Activated naive CD8-positive, alpha-beta T cell treated with anti-CD3 and anti-CD28 coated beads for 36 hours (primary cell): Measurements from ENCODE around the gene HRG. TPM values are rescaled to one million over a fixed set of nuclear protein-coding genes. Genes with fewer than 3 reads are reported as not detected.

Experiments used
- DNase-seq: peaks from one replicate; pipeline ENCODE4 v3.0.0; 2021
- H3K27ac Mint-ChIP-seq: one replicate; pipeline ENCODE4 v1.8.0; 2022; ENCODE audit warnings: mild to moderate bottlenecking, moderate library complexity, mixed read lengths
- H3K27me3 Mint-ChIP-seq: one replicate; pipeline ENCODE4 v1.8.0; 2022; ENCODE audit warnings: mild to moderate bottlenecking, mixed read lengths
- H3K36me3 Mint-ChIP-seq: one replicate; pipeline ENCODE4 v1.8.0; 2021; ENCODE audit warnings: mild to moderate bottlenecking, mixed read lengths
- H3K4me1 Mint-ChIP-seq: one replicate; pipeline ENCODE4 v1.8.0; 2021; ENCODE audit warnings: mixed read lengths
- H3K4me3 Mint-ChIP-seq: one replicate; pipeline ENCODE4 v1.8.0; 2022; ENCODE audit warnings: mild to moderate bottlenecking, moderate library complexity, mixed read lengths
- H3K9me3 Mint-ChIP-seq: one replicate; pipeline ENCODE4 v1.8.0; 2022; ENCODE audit warnings: mixed read lengths
- total RNA-seq, 2 experiments: library from RNA; stranded (reverse); gene quantifications; one replicate each; pipeline ENCODE4 v1.2.3, GENCODE V29; 2021

Gene HRG
- total RNA-seq, 2 experiments from 2014 or later: not detected

GRCh38 chr3:186651678-186652215 lies 14.1 kb upstream of the HRG start:
- no peak for DNase-seq
- Mint-ChIP-seq H3K4me1 (no peaks in the 10 kb centered on the region), H3K36me3 (no peaks in the 10 kb centered on the region), H3K9me3 (no peaks in the 10 kb centered on the region), H3K4me3 (no peak overlapping the region), H3K27me3 (no peaks in the 10 kb centered on the region), H3K27ac (no peak overlapping the region)

GRCh38 chr3:186653080-186653707 lies 12.6 kb upstream of the HRG start:
- no peaks in the 10 kb centered on the region for H3K4me1 Mint-ChIP-seq
- H3K27ac Mint-ChIP-seq: no peak overlapping the region
- no peaks in the 10 kb centered on the region for H3K9me3 Mint-ChIP-seq
- H3K36me3 Mint-ChIP-seq: no peaks in the 10 kb centered on the region
- H3K27me3 Mint-ChIP-seq: no peaks in the 10 kb centered on the region
- DNase-seq: no peak
- no peak overlapping the region for H3K4me3 Mint-ChIP-seq

DNA sequence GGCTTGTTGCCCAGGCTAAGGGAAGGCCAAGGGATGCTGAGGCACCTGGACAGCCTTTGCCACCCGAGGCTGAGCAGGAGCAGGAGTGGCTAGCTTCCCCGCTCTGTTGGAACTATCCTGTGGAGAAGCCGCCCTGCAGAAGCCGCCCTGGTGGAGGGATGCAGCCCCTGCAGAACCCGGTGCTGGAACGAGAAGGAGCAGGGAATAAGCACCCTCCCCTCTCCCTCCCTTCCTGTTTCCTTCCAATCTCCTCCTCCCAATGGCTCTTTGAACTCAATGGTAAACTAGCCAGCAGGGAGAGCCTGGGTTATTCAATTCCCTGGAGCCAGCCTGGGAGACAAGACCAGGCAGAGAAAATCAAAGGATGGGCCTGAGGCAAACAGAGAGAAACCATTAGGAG lies 11.8 kb upstream of the HRG start:
- H3K36me3 Mint-ChIP-seq: no peaks in the 10 kb centered on the region
- H3K4me1 Mint-ChIP-seq: no peaks in the 10 kb centered on the region
- H3K9me3 Mint-ChIP-seq: no peaks in the 10 kb centered on the region
- H3K27ac Mint-ChIP-seq: no peak overlapping the region
- no peaks in the 10 kb centered on the region for H3K27me3 Mint-ChIP-seq
- no peak overlapping the region for H3K4me3 Mint-ChIP-seq
- no peak for DNase-seq

GRCh38 chr3:186663361-186664118 lies 2.3 kb upstream of the HRG start:
- no peaks in the 10 kb centered on the region for H3K9me3 Mint-ChIP-seq
- peaks cover 11% of the 10 kb centered on the region for H3K27me3 Mint-ChIP-seq

DNA sequence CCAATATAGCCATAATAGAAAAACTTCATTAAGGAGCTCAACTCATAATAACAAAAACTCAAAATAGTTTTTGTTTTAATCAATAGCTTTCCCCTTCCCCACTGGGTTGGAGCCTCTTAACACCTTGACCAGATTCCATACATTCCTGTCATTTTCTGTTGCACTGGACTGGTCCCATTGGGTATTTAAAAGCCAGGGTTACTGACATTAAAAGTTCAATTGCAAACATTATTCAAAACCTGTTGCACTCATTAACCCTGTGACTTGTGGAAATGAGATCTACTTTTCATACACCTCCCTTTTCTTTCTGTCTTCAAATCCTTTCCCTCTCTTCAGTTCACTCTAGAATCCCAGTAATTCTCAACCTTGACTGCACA lies 1.7 kb upstream of the HRG start:
- Mint-ChIP-seq H3K36me3 (no peaks in the 10 kb centered on the region), H3K9me3 (no peaks in the 10 kb centered on the region), H3K4me1 (peaks cover under 1% of the 10 kb centered on the region)

More at GRCh38 chr3:186663361-186664118, 2.3 kb upstream of the HRG start:
- no peaks in the 10 kb centered on the region for H3K4me1 Mint-ChIP-seq
- H3K36me3 Mint-ChIP-seq: no peaks in the 10 kb centered on the region
- no peak overlapping the region for H3K4me3 Mint-ChIP-seq
- H3K27ac Mint-ChIP-seq: no peak overlapping the region
- DNase-seq: no peak

GRCh38 chr3:186664506-186664905 lies 1.3 kb upstream of the HRG start:
- Mint-ChIP-seq H3K9me3 (no peaks in the 10 kb centered on the region), H3K36me3 (no peaks in the 10 kb centered on the region), H3K27me3 (peaks cover 11% of the 10 kb centered on the region), H3K4me1 (peaks cover 5% of the 10 kb centered on the region), H3K4me3 (no peak overlapping the region), H3K27ac (no peak overlapping the region)
- DNase-seq: no peak

More for the DNA sequence above, 1.7 kb upstream of the HRG start:
- no peak for DNase-seq
- H3K4me3 Mint-ChIP-seq: no peak overlapping the region
- H3K27me3 Mint-ChIP-seq: peaks cover 11% of the 10 kb centered on the region
- no peak overlapping the region for H3K27ac Mint-ChIP-seq

GRCh38 chr3:186668426-186668825 lies 2.6 kb downstream of the HRG start:
- Mint-ChIP-seq H3K27me3 (peaks cover 21% of the 10 kb centered on the region), H3K36me3 (no peaks in the 10 kb centered on the region), H3K4me3 (no peak overlapping the region), H3K4me1 (peaks cover 12% of the 10 kb centered on the region), H3K9me3 (no peaks in the 10 kb centered on the region), H3K27ac (no peak overlapping the region)
- no peak for DNase-seq

DNA sequence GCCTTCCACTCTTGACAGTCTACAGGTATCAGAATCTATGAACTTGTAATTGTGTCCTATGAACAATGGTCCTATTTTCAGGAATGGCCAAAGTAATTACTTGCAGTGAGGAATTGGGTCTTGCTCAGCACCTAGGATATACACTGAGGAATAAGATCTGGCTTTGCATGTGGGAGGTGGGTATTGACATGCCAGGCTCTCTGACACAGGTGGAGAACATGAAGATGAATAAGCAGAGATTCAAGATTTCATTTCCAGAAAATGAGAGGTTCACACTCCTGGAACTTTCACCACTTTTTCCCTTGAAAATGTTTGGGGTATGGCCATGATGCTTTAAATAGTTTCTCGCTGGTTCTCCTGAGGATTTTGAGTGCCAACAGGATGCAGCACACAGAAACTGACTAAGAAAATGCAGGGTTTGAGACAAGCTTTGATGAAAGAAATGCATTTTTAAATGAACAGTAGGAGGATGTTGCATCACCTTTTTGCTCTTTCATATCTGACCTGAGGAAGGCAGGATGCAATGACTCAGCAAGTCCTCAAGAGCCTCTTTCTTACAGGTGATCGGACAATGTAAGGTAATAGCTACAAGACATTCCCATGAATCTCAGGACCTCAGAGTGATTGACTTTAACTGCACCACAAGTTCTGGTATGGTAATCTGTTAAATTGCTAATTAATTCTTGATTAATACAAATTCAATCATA lies 3.7 kb downstream of the HRG start:
- peak overlapping the region; percentile 11 for H3K27ac Mint-ChIP-seq
- no peak overlapping the region for H3K4me3 Mint-ChIP-seq
- H3K4me1 Mint-ChIP-seq: peaks cover 12% of the 10 kb centered on the region
- no peaks in the 10 kb centered on the region for H3K36me3 Mint-ChIP-seq
- no peak for DNase-seq
- no peaks in the 10 kb centered on the region for H3K9me3 Mint-ChIP-seq
- peaks cover 24% of the 10 kb centered on the region for H3K27me3 Mint-ChIP-seq

- Mint-ChIP-seq H3K27ac (no peak overlapping the region), H3K27me3 (peaks cover 22% of the 10 kb centered on the region), H3K4me1 (peaks cover 12% of the 10 kb centered on the region), H3K4me3 (no peak overlapping the region), H3K9me3 (no peaks in the 10 kb centered on the region), H3K36me3 (no peaks in the 10 kb centered on the region)
- no peak for DNase-seq
These were observed 4.3 kb downstream of the HRG start for GRCh38 chr3:186670155-186670554.

DNA sequence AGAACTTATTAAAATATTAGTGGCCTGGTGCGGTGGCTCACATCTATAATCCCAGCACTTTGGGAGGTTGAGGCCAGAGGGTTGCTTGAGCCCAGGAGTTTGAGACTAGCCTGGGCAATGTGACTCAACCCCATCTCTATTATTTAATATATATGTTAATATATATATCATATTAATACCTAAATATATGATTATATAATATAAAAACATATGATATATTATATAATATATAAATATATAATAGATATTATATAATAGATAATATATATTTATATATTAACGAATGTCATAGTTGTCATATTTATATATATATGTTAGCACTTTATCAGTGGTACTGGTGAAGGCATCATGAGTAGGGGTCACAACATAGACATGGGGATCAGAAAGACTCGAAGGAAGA lies 5.2 kb downstream of the HRG start:
- H3K36me3 Mint-ChIP-seq: no peaks in the 10 kb centered on the region
- H3K27me3 Mint-ChIP-seq: peaks cover 26% of the 10 kb centered on the region
- no peaks in the 10 kb centered on the region for H3K9me3 Mint-ChIP-seq
- H3K27ac Mint-ChIP-seq: no peak overlapping the region
- no peak overlapping the region for H3K4me3 Mint-ChIP-seq
- DNase-seq: no peak
- peaks cover 12% of the 10 kb centered on the region for H3K4me1 Mint-ChIP-seq

- no peak overlapping the region for H3K27ac Mint-ChIP-seq
- no peaks in the 10 kb centered on the region for H3K36me3 Mint-ChIP-seq
- H3K4me3 Mint-ChIP-seq: no peak overlapping the region
- H3K27me3 Mint-ChIP-seq: peaks cover 45% of the 10 kb centered on the region
- peaks cover 2% of the 10 kb centered on the region for H3K9me3 Mint-ChIP-seq
- DNase-seq: no peak
- H3K4me1 Mint-ChIP-seq: no peaks in the 10 kb centered on the region
These were observed 12.8 kb downstream of the HRG start for GRCh38 chr3:186678604-186679003.

GRCh38 chr3:186679151-186679550 lies 13.3 kb downstream of the HRG start:
- Mint-ChIP-seq H3K4me3 (no peak overlapping the region), H3K4me1 (no peaks in the 10 kb centered on the region), H3K36me3 (no peaks in the 10 kb centered on the region), H3K27ac (no peak overlapping the region), H3K9me3 (peaks cover 2% of the 10 kb centered on the region), H3K27me3 (peaks cover 41% of the 10 kb centered on the region)
- DNase-seq: no peak

DNA sequence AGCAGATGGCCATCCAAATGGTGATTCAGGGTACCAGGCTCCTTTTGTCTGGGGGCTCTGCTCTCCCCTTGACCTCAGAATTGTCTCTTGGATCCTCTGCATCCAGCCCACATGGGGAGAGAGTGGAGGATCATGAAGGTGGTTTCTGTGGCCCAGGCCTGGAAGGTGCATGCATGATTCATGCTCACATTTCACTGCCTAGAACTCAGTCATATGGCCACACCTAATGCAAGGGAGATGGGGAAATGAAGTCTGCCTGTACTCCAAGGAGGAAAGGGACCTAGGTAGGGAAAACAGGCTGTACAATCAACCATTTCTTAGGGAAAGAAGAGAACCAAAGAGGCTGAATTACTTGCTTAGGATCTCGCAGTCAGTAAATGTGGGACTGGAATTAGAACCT lies 15.1 kb downstream of the HRG start:
- H3K27me3 Mint-ChIP-seq: peaks cover 39% of the 10 kb centered on the region
- no peak overlapping the region for H3K27ac Mint-ChIP-seq
- no peak overlapping the region for H3K4me3 Mint-ChIP-seq
- H3K4me1 Mint-ChIP-seq: no peaks in the 10 kb centered on the region
- H3K9me3 Mint-ChIP-seq: peaks cover 12% of the 10 kb centered on the region
- DNase-seq: no peak
- peaks cover 1% of the 10 kb centered on the region for H3K36me3 Mint-ChIP-seq

GRCh38 chr3:186682812-186683211 lies 17.0 kb downstream of the HRG start:
- DNase-seq: no peak
- H3K4me1 Mint-ChIP-seq: no peaks in the 10 kb centered on the region
- no peak overlapping the region for H3K4me3 Mint-ChIP-seq
- H3K27ac Mint-ChIP-seq: no peak overlapping the region
- peaks cover 1% of the 10 kb centered on the region for H3K36me3 Mint-ChIP-seq
- peaks cover 13% of the 10 kb centered on the region for H3K9me3 Mint-ChIP-seq
- peaks cover 29% of the 10 kb centered on the region for H3K27me3 Mint-ChIP-seq

GRCh38 chr3:186683979-186684378 lies 18.2 kb downstream of the HRG start:
- no peaks in the 10 kb centered on the region for H3K4me1 Mint-ChIP-seq
- H3K9me3 Mint-ChIP-seq: peaks cover 13% of the 10 kb centered on the region
- no peak overlapping the region for H3K4me3 Mint-ChIP-seq
- no peak for DNase-seq
- H3K36me3 Mint-ChIP-seq: peaks cover 1% of the 10 kb centered on the region
- no peak overlapping the region for H3K27ac Mint-ChIP-seq
- peaks cover 27% of the 10 kb centered on the region for H3K27me3 Mint-ChIP-seq
